ENCODE results near the gene IQUB. TPM values are rescaled to one million over a fixed set of nuclear protein-coding genes. Genes with fewer than 3 reads are reported as not detected.
"Not testable (repeated sequence)": the region's sequence is repeated elsewhere in the genome, so short reads cannot be mapped to it uniquely, and the experiment has no call there.

The IQUB gene
- total RNA-seq, 1 experiment from 2014 or later = 0.07 TPM

DNA sequence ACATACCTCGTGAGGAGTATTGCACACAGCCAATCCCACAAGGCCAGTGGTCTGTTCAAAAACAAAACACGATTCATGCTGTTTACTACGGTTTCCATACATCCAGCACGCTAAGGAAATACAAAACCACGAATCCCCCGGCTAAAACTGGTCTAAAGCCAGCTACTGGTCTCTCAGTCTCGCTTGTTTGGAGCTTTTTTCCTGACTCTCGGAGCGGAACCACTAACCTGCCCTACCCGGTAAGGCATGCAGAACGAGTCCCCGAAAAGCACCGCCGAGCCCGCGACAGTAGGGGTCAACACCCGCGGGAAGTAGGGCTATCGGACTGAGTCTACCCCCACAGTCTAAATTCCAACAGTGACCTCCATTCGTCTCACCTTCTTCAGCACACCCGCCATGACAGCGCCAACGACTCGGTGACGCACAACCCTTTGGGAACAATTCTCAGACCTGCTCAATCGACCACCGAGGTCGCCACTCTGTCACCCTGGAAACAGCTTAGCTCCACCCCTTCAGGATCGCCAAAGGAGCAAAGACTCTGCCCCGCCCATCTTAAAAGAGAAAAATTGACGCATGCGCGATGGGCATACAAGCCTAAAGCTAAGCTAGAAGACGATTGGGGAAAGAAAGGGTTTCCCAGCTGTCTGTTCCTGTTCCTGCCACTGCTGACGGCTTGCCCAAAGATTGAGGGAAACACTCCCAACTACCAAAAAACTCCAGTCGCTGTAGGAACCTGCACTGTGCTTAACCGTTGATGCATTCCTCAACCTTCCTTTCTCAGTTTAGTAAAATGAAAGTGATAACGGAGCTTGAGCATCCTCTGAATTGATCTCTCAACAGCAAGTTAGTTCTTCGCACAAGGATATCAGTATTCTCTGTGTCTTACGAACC is 23.2 kb upstream of the IQUB start, which contains the start of gene NDUFA5:
NDUFA5 (minus strand) TSS at position 421 of the 891 bp plus-strand sequence; CDS start at position 398, 23 bp downstream.
- no peaks in the 10 kb centered on the region for H3K27me3 ChIP-seq (ENCODE audit: control insufficient read depth, insufficient read depth, low read length)

DNA sequence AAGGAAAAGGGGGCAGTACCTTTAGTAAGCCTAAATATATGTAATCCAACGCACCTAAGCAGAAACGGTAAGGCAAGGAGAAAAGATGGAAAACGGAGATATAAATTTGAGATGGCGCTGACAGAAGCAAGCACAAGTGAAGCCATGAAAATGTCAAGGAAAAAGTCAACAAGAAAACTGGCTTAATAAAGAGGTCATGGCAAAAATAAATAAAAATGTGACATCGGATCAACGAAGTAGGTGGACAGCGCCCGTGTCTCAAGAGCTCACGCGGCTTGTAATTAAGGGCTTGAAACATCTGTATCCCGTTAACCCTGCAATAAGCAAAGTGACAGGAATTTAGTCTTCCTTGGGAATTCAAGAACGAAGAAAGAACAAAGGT is 22.6 kb upstream of the IQUB start:
- Histone ChIP-seq H3K4me3 (ENCODE audit: insufficient read depth, low read depth, low read length) (peak overlapping the region; percentile 88), H3K27me3 (ENCODE audit: control insufficient read depth, insufficient read depth, low read length) (no peaks in the 10 kb centered on the region), H3K36me3 (replicated peaks; ENCODE audit: control insufficient read depth, insufficient read depth, low read length) (peaks cover 4% of the 10 kb centered on the region; the same call in 1 of the 2 replicates)
- no peak for DNase-seq

More for the DNA sequence above, 23.2 kb upstream of the IQUB start, which contains the start of gene NDUFA5:
- H3K36me3 ChIP-seq (replicated peaks; ENCODE audit: control insufficient read depth, insufficient read depth, low read length) = peaks cover 4% of the 10 kb centered on the region; the same call in 1 of the 2 replicates
- H3K4me3 ChIP-seq (ENCODE audit: insufficient read depth, low read depth, low read length) = peak within 1 kb of the TSS; percentile 88
- peak; percentile 62 for DNase-seq

DNA sequence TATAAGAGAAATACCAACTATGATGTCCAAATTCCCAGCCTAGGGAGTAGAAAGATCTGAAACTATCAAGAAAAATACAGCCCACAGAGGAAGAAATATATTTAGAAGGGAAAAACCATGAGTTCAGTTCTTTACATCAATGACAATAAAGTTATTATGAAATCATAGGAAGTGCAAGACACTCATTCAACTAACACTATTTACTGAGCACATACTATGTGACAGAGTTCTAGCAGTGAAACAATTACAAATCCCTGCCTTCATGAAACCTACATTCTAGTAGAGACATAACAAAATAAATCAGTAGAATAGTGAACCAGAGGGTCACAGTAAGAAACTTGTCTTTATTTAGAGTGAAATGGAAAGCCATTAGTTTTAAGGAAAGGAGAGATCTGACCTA is 21.1 kb upstream of the IQUB start:
- no peaks in the 10 kb centered on the region for H3K27me3 ChIP-seq (ENCODE audit: control insufficient read depth, insufficient read depth, low read length)
- no peak for DNase-seq

DNA sequence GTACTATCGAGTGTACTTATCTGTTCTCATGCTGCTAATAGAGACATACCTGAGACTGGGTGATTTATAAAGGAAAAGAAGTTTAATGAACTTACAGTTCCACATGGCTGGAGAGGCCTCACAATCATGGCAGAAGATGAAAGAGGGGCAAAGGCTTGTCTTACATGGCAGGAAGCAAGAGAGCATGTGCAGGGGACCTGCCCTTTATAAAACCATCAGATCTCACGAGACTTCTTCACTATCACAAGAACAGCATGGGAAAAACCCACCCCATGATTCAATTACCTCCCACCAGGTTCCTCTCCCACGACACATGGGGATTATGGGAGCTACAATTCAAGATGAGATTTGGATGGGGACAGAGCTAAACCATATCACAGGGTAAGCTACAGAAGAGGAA is 18.8 kb upstream of the IQUB start:
- H3K27me3 ChIP-seq (ENCODE audit: control insufficient read depth, insufficient read depth, low read length) = no peaks in the 10 kb centered on the region
- no peak for DNase-seq

More for the DNA sequence above, 21.1 kb upstream of the IQUB start:
- Histone ChIP-seq H3K36me3 (replicated peaks; ENCODE audit: control insufficient read depth, insufficient read depth, low read length) (peaks cover 4% of the 10 kb centered on the region; the same call in 1 of the 2 replicates), H3K4me3 (ENCODE audit: insufficient read depth, low read depth, low read length) (no peak overlapping the region)

DNA sequence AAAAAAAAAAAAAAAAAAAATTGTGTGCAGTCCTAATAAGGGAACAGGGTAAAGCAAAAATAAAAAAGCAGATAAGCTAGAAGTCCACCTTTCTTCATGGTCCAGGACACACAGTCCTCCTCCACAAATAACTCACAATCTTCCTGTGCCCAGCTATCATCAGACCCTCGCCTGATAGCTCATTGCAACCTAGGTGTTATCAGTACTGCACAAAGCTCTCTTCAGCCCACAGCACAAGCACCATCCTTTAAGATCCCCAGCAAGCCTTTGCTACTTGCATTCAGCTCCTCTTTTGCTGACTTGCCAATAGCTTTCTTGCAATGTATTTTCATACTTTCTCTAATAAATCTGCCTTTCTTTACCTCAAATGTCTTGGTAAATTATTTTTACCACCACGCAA is 18.2 kb upstream of the IQUB start:
- Histone ChIP-seq H3K27me3 (ENCODE audit: control insufficient read depth, insufficient read depth, low read length) (no peaks in the 10 kb centered on the region), H3K4me3 (ENCODE audit: insufficient read depth, low read depth, low read length) (no peak overlapping the region), H3K36me3 (replicated peaks; ENCODE audit: control insufficient read depth, insufficient read depth, low read length) (peaks cover 6% of the 10 kb centered on the region)
- DNase-seq = no peak

More for the DNA sequence above, 18.8 kb upstream of the IQUB start:
- H3K36me3 ChIP-seq (replicated peaks; ENCODE audit: control insufficient read depth, insufficient read depth, low read length) = peaks cover 6% of the 10 kb centered on the region
- H3K4me3 ChIP-seq (ENCODE audit: insufficient read depth, low read depth, low read length) = no peak overlapping the region

DNA sequence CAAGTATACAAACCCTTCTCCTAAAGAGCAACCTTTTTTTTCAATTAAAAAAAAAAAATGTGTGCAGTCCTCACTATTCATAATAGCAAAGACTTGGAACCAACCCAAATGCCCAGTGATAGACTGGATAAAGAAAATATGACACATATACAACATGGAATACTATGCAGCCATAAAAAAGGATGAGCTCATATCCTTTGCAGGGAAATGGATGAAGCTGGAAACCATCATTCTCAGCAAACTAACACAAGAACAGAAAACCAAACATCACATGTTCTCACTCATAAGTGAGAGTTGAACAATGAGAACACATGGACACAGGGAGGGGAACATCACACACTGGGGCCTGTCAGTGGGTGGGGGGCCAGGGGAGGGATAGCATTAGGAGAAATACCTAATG is 17.7 kb upstream of the IQUB start:
- not testable (repeated sequence) for H3K27me3 ChIP-seq (ENCODE audit: control insufficient read depth, insufficient read depth, low read length); H3K4me3 ChIP-seq (ENCODE audit: insufficient read depth, low read depth, low read length); H3K36me3 ChIP-seq (replicated peaks; ENCODE audit: control insufficient read depth, insufficient read depth, low read length); DNase-seq

DNA sequence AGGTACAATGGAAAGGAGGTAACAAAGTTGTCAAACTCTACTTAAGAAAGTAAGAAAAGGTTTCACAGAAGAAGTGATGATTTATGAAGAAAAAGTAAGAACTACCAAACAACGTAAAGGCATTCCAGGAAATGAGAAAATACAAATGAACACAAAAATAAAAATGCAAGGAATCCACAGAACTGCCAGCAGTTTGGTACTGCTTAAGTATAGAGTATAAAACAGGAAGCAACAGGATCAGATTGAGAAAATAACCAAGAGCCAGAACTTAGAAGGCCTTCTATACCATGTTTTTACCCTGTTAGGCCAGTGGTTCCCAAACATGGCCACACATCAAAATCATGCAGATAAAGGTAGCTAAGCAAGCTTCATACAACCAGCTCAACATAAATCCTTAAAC is 14.0 kb upstream of the IQUB start:
- no peak overlapping the region for H3K4me3 ChIP-seq (ENCODE audit: insufficient read depth, low read depth, low read length)
- no peaks in the 10 kb centered on the region for H3K27me3 ChIP-seq (ENCODE audit: control insufficient read depth, insufficient read depth, low read length)
- H3K36me3 ChIP-seq (replicated peaks; ENCODE audit: control insufficient read depth, insufficient read depth, low read length) = peaks cover 3% of the 10 kb centered on the region; the same call in 1 of the 2 replicates
- DNase-seq = no peak

DNA sequence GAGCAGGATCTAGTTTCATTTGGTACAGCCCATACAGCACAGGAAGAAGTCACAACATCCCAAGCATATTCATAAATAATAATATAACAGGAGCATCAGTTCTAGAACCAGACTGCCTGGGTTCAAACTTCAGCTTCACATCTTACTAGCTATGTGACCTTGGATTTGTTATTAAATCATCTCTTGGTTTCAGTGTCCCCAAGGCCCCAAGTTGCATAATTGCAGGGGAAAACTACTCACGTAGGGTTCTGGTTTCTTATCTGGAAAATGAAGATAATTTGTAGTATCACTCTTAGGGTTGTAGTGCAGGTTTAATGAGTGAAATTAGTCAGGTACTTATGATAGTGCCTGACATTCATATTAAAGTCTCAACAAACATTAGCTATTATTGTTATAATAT is 5.5 kb upstream of the IQUB start:
- H3K27me3 ChIP-seq (ENCODE audit: control insufficient read depth, insufficient read depth, low read length) = no peaks in the 10 kb centered on the region
- DNase-seq = no peak
- no peaks in the 10 kb centered on the region for H3K36me3 ChIP-seq (replicated peaks; ENCODE audit: control insufficient read depth, insufficient read depth, low read length)
- H3K4me3 ChIP-seq (ENCODE audit: insufficient read depth, low read depth, low read length) = no peak overlapping the region

GRCh38 chr7:123538897-123539296 is 4.5 kb upstream of the IQUB start:
- Histone ChIP-seq H3K36me3 (replicated peaks; ENCODE audit: control insufficient read depth, insufficient read depth, low read length) (no peaks in the 10 kb centered on the region), H3K27me3 (ENCODE audit: control insufficient read depth, insufficient read depth, low read length) (peaks cover 4% of the 10 kb centered on the region), H3K4me3 (ENCODE audit: insufficient read depth, low read depth, low read length) (no peak overlapping the region)
- no peak for DNase-seq

- no peak overlapping the region for H3K4me3 ChIP-seq (ENCODE audit: insufficient read depth, low read depth, low read length)
- peaks cover 9% of the 10 kb centered on the region for H3K27me3 ChIP-seq (ENCODE audit: control insufficient read depth, insufficient read depth, low read length)
- no peaks in the 10 kb centered on the region for H3K36me3 ChIP-seq (replicated peaks; ENCODE audit: control insufficient read depth, insufficient read depth, low read length)
- DNase-seq = no peak
Measured at GRCh38 chr7:123538189-123538714, 3.9 kb upstream of the IQUB start.

- no peak for DNase-seq
- Histone ChIP-seq H3K27me3 (ENCODE audit: control insufficient read depth, insufficient read depth, low read length) (peaks cover 11% of the 10 kb centered on the region), H3K4me3 (ENCODE audit: insufficient read depth, low read depth, low read length) (no peak overlapping the region), H3K36me3 (replicated peaks; ENCODE audit: control insufficient read depth, insufficient read depth, low read length) (no peaks in the 10 kb centered on the region)
Measured at GRCh38 chr7:123537026-123537642, 2.7 kb upstream of the IQUB start.

DNA sequence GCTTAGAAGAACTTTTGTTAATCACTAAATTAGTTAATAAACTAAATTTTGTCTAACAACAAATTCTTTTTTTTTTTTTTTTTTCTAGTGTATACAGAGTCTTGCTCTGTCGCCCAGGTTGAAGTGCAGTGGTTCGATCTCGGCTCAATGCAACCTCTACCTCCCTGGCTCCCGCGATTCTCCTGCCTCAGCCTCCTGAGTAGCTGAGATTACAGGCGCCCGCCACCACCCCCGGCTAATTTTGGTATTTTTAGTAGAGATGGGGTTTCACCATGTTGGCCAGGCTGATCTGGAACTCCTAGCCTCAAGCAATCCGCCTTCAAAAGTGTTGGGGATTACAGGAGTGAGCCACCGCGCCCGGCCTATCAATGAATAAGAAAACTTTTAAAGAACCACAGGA is 1.1 kb upstream of the IQUB start:
- H3K27me3 ChIP-seq (ENCODE audit: control insufficient read depth, insufficient read depth, low read length) = peaks cover 11% of the 10 kb centered on the region
- no peak overlapping the region for H3K4me3 ChIP-seq (ENCODE audit: insufficient read depth, low read depth, low read length)
- no peaks in the 10 kb centered on the region for H3K36me3 ChIP-seq (replicated peaks; ENCODE audit: control insufficient read depth, insufficient read depth, low read length)
- DNase-seq = no peak

DNA sequence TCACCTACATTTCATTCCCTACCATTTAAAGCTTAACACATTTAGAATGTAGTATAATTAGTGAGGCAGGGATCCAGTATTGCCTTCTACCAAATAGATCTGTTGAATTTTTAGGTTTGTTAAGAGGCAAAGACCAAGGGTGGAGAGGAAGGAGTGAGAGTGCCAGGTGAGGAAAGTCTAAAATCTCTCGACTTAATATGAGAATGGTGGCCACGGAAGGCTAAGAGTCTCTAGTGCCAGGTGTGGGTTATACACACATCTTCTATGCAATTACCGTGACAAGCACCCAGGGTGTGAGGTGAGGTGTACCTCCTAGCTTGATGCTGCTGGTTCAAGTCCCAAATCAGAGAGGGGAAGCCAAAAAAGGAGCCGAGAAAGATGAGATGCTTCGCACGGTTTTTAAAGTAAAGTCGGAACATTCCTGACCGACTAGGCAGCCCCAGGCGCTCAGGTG is 439 bp downstream of the IQUB start:
- no peaks in the 10 kb centered on the region for H3K36me3 ChIP-seq (replicated peaks; ENCODE audit: control insufficient read depth, insufficient read depth, low read length)
- peak overlapping the region; percentile 52 for H3K4me3 ChIP-seq (ENCODE audit: insufficient read depth, low read depth, low read length)
- DNase-seq = no peak
- H3K27me3 ChIP-seq (ENCODE audit: control insufficient read depth, insufficient read depth, low read length) = peaks cover 11% of the 10 kb centered on the region

DNA sequence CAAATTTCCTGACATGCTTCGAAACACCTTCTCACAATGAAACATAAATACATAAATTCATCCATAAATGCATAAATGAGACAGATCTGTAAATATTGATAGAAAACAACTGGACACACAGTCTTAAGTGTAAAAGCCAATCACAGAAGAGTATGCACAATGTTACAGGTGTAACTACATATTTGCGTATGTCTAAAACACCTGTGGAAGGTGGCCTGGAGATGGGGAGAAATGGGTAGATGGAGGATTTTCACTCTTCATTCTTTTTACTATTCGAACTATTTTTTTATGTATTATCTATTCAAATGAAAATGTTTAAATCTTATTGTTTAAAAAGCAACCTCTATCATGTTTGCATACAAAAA is 860 bp downstream of the IQUB start:
- Histone ChIP-seq H3K36me3 (replicated peaks; ENCODE audit: control insufficient read depth, insufficient read depth, low read length) (no peaks in the 10 kb centered on the region), H3K4me3 (ENCODE audit: insufficient read depth, low read depth, low read length) (no peak overlapping the region), H3K27me3 (ENCODE audit: control insufficient read depth, insufficient read depth, low read length) (peaks cover 11% of the 10 kb centered on the region)
- DNase-seq = no peak

Data from H7 (cell line).